AG08396 (cell line): ENCODE data around the gene MACC1.

Experiments used
- DNase-seq: peaks from one replicate; pipeline ENCODE4 v3.0.0; 2012; ENCODE audit warnings: low spot score, mixed read lengths

Gene MACC1

GRCh38 chr7:20173828-20174227 lies 43.4 kb downstream of the MACC1 start:
- no peak for DNase-seq

- DNase-seq: peak; percentile 12
Observed at GRCh38 chr7:20172736-20173334, 44.3 kb downstream of the MACC1 start.

GRCh38 chr7:20170633-20171032 lies 46.6 kb downstream of the MACC1 start:
- DNase-seq: no peak

GRCh38 chr7:20165146-20165510 lies 52.1 kb downstream of the MACC1 start:
- no peak for DNase-seq

GRCh38 chr7:20164425-20165145 lies 52.6 kb downstream of the MACC1 start:
- no peak for DNase-seq

GRCh38 chr7:20162665-20163064 lies 54.5 kb downstream of the MACC1 start:
- no peak for DNase-seq

GRCh38 chr7:20159226-20159747 lies 57.9 kb downstream of the MACC1 start:
- DNase-seq: no peak

GRCh38 chr7:20158684-20159083 lies 58.5 kb downstream of the MACC1 start:
- DNase-seq: no peak

- no peak for DNase-seq
Observed at GRCh38 chr7:20157456-20157855, 59.7 kb downstream of the MACC1 start.

- DNase-seq: no peak
Observed at GRCh38 chr7:20153999-20154398, 63.2 kb downstream of the MACC1 start.

- no peak for DNase-seq
Observed at GRCh38 chr7:20153567-20153966, 63.6 kb downstream of the MACC1 start.

- DNase-seq: no peak
Observed at GRCh38 chr7:20152511-20152910, 64.7 kb downstream of the MACC1 start.

GRCh38 chr7:20151708-20152456 lies 65.3 kb downstream of the MACC1 start:
- no peak for DNase-seq

- DNase-seq: no peak
Observed at GRCh38 chr7:20146451-20146850, 70.7 kb downstream of the MACC1 start.

GRCh38 chr7:20144801-20145200 lies 72.4 kb downstream of the MACC1 start:
- no peak for DNase-seq

GRCh38 chr7:20141666-20142065 lies 75.5 kb downstream of the MACC1 start:
- no peak for DNase-seq

- DNase-seq: no peak
Observed at GRCh38 chr7:20141002-20141345, 76.2 kb downstream of the MACC1 start.

GRCh38 chr7:20140291-20141001 lies 76.7 kb downstream of the MACC1 start:
- DNase-seq: no peak

- no peak for DNase-seq
Observed at GRCh38 chr7:20136647-20137046, 80.5 kb downstream of the MACC1 start.

- no peak for DNase-seq
Observed at GRCh38 chr7:20133803-20134202, 83.4 kb downstream of the MACC1 start.

GRCh38 chr7:20132585-20132984 lies 84.6 kb downstream of the MACC1 start:
- no peak for DNase-seq

- no peak for DNase-seq
Observed at GRCh38 chr7:20131776-20132175, 85.4 kb downstream of the MACC1 start.

- no peak for DNase-seq
Observed at GRCh38 chr7:20129920-20130319, 87.3 kb downstream of the MACC1 start.
